B cell (primary cell): ENCODE measurements around the gene METTL9. TPM values are rescaled to one million over a fixed set of nuclear protein-coding genes. Genes with fewer than 3 reads are reported as not detected.

Experiments
- ATAC-seq: fragments of 200-7000 bp; cut with Tn5 transposase; one replicate; pipeline ENCODE4 v1.10.0; 2021; ENCODE audit warnings: low read depth, mild to moderate bottlenecking, moderate number of reproducible peaks, moderate library complexity
- CTCF ChIA-PET: fragments of 350-600 bp; sonication (Branson Sonifier 250); formaldehyde crosslinking; loops from one replicate; lab custom pipeline; 2021; ENCODE audit warnings: antibody characterized with exemption, inconsistent platforms; lab: Charles Lee
- POLR2A ChIA-PET: fragments of 350-600 bp; sonication (Branson Sonifier 250); formaldehyde crosslinking; loops from one replicate; lab custom pipeline; 2021; ENCODE audit warnings: antibody characterized with exemption; lab: Charles Lee
- DNase-seq: peaks from one replicate; pipeline ENCODE4 v3.0.0; 2013
- H2AFZ ChIP-seq: 2 replicates; pipeline ENCODE4 v1.6.1; 2012; ENCODE audit warnings: mild to moderate bottlenecking, low read depth, low read length; ENCODE audit not compliant: insufficient read depth, poor library complexity, severe bottlenecking
- H3K27ac ChIP-seq, 2 donors: 1 replicate in 1 of 2; 2 replicates in 1 of 2; pipeline ENCODE4 v1.5.1; 2012 to 2013; ENCODE audit warnings: low read length in 2 of 2, mild to moderate bottlenecking in 2 of 2, moderate library complexity in 1 of 2
- H3K27me3 ChIP-seq, 4 experiments: fragments of 200-600 bp in 1 of 4; sonication (generic) in 1 of 4; replicated peaks in 1 of 4; 1 replicate in 2 of 4; 2 replicates in 2 of 4; pipeline versions ENCODE4 v1.6.1 to v1.7.0; 2013 to 2016; ENCODE audit warnings: low read length in 3 of 4, mild to moderate bottlenecking in 2 of 4, mixed read lengths in 1 of 4, moderate library complexity in 1 of 4; ENCODE audit not compliant: insufficient read depth in 4 of 4, control insufficient read depth in 3 of 4; ENCODE audit errors: control extremely low read depth in 1 of 4
- H3K36me3 ChIP-seq, 2 experiments: replicated peaks in 1 of 2; 1 replicate in 1 of 2; 2 replicates in 1 of 2; pipeline versions ENCODE4 v1.6.1 to v1.7.1; 2013; ENCODE audit warnings: low read length in 1 of 2; ENCODE audit not compliant: insufficient read depth in 2 of 2, control insufficient read depth in 1 of 2; ENCODE audit errors: control extremely low read depth in 1 of 2, extremely low read depth in 1 of 2
- H3K4me1 ChIP-seq, 2 donors: fragments of 200-600 bp in 1 of 2; sonication (generic) in 1 of 2; 1 replicate in 1 of 2; 2 replicates in 1 of 2; pipeline versions ENCODE4 v1.5.1 to v1.6.1; 2013 to 2017; ENCODE audit warnings: low read length in 2 of 2; ENCODE audit not compliant: control insufficient read depth in 2 of 2, insufficient read depth in 2 of 2
- H3K4me2 ChIP-seq: replicated peaks from 2 replicates; pipeline ENCODE3; 2012; ENCODE audit warnings: mild to moderate bottlenecking, low read depth, low read length; ENCODE audit not compliant: poor library complexity, severe bottlenecking
- H3K4me3 ChIP-seq, 5 experiments: fragments of 200-600 bp in 1 of 5; sonication (generic) in 1 of 5; 1 replicate in 3 of 5; 2 replicates in 2 of 5; pipeline versions ENCODE4 v1.5.1 to v1.7.0; 2011 to 2016; ENCODE audit warnings: low read length in 4 of 5, mild to moderate bottlenecking in 4 of 5, low read depth in 2 of 5, control low read depth in 1 of 5, moderate library complexity in 1 of 5; ENCODE audit not compliant: insufficient read depth in 1 of 5; ENCODE audit errors: control extremely low read depth in 1 of 5, extremely low read depth in 1 of 5
- H3K79me2 ChIP-seq: fragments of 200-600 bp; sonication (generic); one replicate; pipeline ENCODE4 v1.6.0; 2016; ENCODE audit warnings: low read length; ENCODE audit not compliant: control insufficient read depth, insufficient read depth
- H3K9ac ChIP-seq: fragments of 200-600 bp; sonication (generic); 2 replicates; pipeline ENCODE4 v1.6.1; 2017; ENCODE audit warnings: mild to moderate bottlenecking, low read length, moderate library complexity
- H3K9me3 ChIP-seq, 3 donors: one replicate each; pipeline versions ENCODE4 v1.6.1 to v1.7.1; 2013; ENCODE audit warnings: low read length in 2 of 3; ENCODE audit not compliant: control insufficient read depth in 2 of 3, insufficient read depth in 1 of 3; ENCODE audit errors: control extremely low read depth in 1 of 3
- H4K20me1 ChIP-seq: 2 replicates; pipeline ENCODE4 v1.6.0; 2012; ENCODE audit warnings: mild to moderate bottlenecking, low read length; ENCODE audit not compliant: insufficient read depth, control insufficient read depth, poor library complexity, severe bottlenecking
- H3K27ac Mint-ChIP-seq: one replicate; pipeline ENCODE4 v1.8.0; 2021; ENCODE audit warnings: mixed read lengths
- H3K27me3 Mint-ChIP-seq: one replicate; pipeline ENCODE4 v1.8.0; 2021; ENCODE audit warnings: mixed read lengths
- H3K4me1 Mint-ChIP-seq: one replicate; pipeline ENCODE4 v1.8.0; 2021; ENCODE audit warnings: mixed read lengths
- H3K4me3 Mint-ChIP-seq: one replicate; pipeline ENCODE4 v1.8.0; 2021; ENCODE audit warnings: mixed read lengths
- H3K9me3 Mint-ChIP-seq: one replicate; pipeline ENCODE4 v1.8.0; 2022; ENCODE audit warnings: mixed read lengths; ENCODE audit not compliant: insufficient read depth
- CTCF ChIP-seq: fragments of 200-600 bp; IDR thresholded peaks from one replicate; pipeline ENCODE4 v1.8.0; 2022; ENCODE audit warnings: antibody characterized with exemption, mild to moderate bottlenecking
- EZH2 ChIP-seq: IDR thresholded peaks from 2 replicates; pipeline ENCODE4 v1.6.1; 2012; ENCODE audit warnings: borderline replicate concordance, low read depth, mild to moderate bottlenecking, moderate library complexity, low read length; ENCODE audit not compliant: insufficient read depth, poor library complexity, severe bottlenecking
- WGBS: methylation state at CpG from one replicate; pipeline ENCODE4 v1.1.5; 2013; ENCODE audit warnings: missing lambda C conversion rate; ENCODE audit not compliant: insufficient coverage; 5-methylcytosine and 5-hydroxymethylcytosine counted together
- intact Hi-C: fragments of 100-400 bp; cut with micrococcal nuclease; formaldehyde crosslinking; loops from one replicate; pipeline ENCODE4 v1.10.0; 2022
- polyA plus RNA-seq: library from polyadenylated mRNA; depleted of rRNA; stranded (reverse); fragments of >200 nt; gene quantifications from 2 replicates; pipeline ENCODE4 v1.2.3, GENCODE V29; 2012
- total RNA-seq, 2 donors: library from RNA; stranded (reverse); fragments of 120-200 nt in 1 of 2; gene quantifications; 1 replicate in 1 of 2; 2 replicates in 1 of 2; pipeline versions ENCODE4 v1.2.3 to v1.2.4, GENCODE V29; 2013 to 2022

METTL9 gene
- total and polyA plus RNA-seq, 2 donors (not counting 1 experiment from before 2014, with no cell fraction given) = 34.0 to 57.7 TPM

GRCh38 chr16:21626659-21627277 lies 27.4 kb downstream of the METTL9 start:
- POLR2A ChIA-PET = no interaction called here
- Histone ChIP-seq H3K27me3 (no peaks in the 10 kb centered on the region), H3K27ac (no peak overlapping the region), H3K9me3 (peaks cover 0 to 4% (median 0%) of the 10 kb centered on the region in 3 donors), H4K20me1 (no peaks in the 10 kb centered on the region), H3K79me2 (peaks cover 3% of the 10 kb centered on the region), H3K4me1 (no peaks in the 10 kb centered on the region), H3K4me2 (no peak overlapping the region), H3K36me3 (peaks cover 8 to 27% of the 10 kb centered on the region in 2 experiments), H2AFZ (no peak overlapping the region), H3K4me3 (no peak overlapping the region), H3K9ac (no peak overlapping the region)
- H3K4me3 Mint-ChIP-seq = no peak overlapping the region
- no peaks in the 10 kb centered on the region for H3K27me3 Mint-ChIP-seq
- H3K4me1 Mint-ChIP-seq = peaks cover 2% of the 10 kb centered on the region
- H3K27ac Mint-ChIP-seq = no peak overlapping the region
- H3K9me3 Mint-ChIP-seq = no peaks in the 10 kb centered on the region
- 0% methylated on average over 1 of the region's 6 CpGs for WGBS
- ATAC-seq (no peak), DNase-seq (no peak)
- intact Hi-C loops = no loop called here
- TF ChIP-seq CTCF = no peak
- TF ChIP-seq EZH2 = no peak
- CTCF ChIA-PET = no interaction called here

- Mint-ChIP-seq H3K4me3 (no peak overlapping the region), H3K9me3 (no peaks in the 10 kb centered on the region), H3K4me1 (peaks cover 2% of the 10 kb centered on the region), H3K27me3 (no peaks in the 10 kb centered on the region), H3K27ac (no peak overlapping the region)
- no peak overlapping the region for H3K4me2 ChIP-seq
- TF ChIP-seq EZH2 = no peak
- TF ChIP-seq CTCF = no peak
- H2AFZ ChIP-seq = no peak overlapping the region
- no peak overlapping the region for H3K27ac ChIP-seq
- ATAC-seq (no peak), DNase-seq (no peak)
- POLR2A ChIA-PET = no interaction called here
- H3K4me1 ChIP-seq = no peaks in the 10 kb centered on the region
- CTCF ChIA-PET = interaction anchor here (0.6 kb wide), 1 partner anchor 44 kb away, joined by 3 read pairs; no protein-coding TSS in a partner anchor
- H3K4me3 ChIP-seq = no peak overlapping the region
- intact Hi-C loops = no loop called here
- H3K36me3 ChIP-seq = peaks cover 8 to 27% of the 10 kb centered on the region in 2 experiments
- H3K79me2 ChIP-seq = peaks cover 3% of the 10 kb centered on the region
- 100% methylated on average over 1 of the region's 5 CpGs for WGBS
- H3K9me3 ChIP-seq = peaks cover 0 to 4% (median 0%) of the 10 kb centered on the region in 3 donors
- H3K9ac ChIP-seq = no peak overlapping the region
- no peaks in the 10 kb centered on the region for H3K27me3 ChIP-seq
- no peaks in the 10 kb centered on the region for H4K20me1 ChIP-seq
These were observed 28.8 kb downstream of the METTL9 start for GRCh38 chr16:21628121-21628726.
